HCT116 (cell line): Measurements from ENCODE around the gene SCRN2. TPM values are rescaled to one million over a fixed set of nuclear protein-coding genes. Genes with fewer than 3 reads are reported as not detected.
A peak's percentile ranks its signal among the peaks of the same experiment; 100 is the strongest.

Experiments used
- ATAC-seq: fragments of 200-7000 bp; cut with Tn5 transposase; 2 replicates; pipeline ENCODE4 v1.9.1; 2020; ENCODE audit warnings: mild to moderate bottlenecking, moderate library complexity
- BruUV-seq: library from RNA; stranded (reverse); fragments of 400-500 nt; replicated peaks from 2 replicates; lab custom pipeline; 2021; lab: Mats Ljungman, UMichigan
- CTCF ChIA-PET: fragments of 300-600 bp; sonication (Branson Sonifier 250); formaldehyde crosslinking; loops from one replicate; lab custom pipeline; 2021; ENCODE audit warnings: antibody characterized with exemption; lab: Charles Lee
- POLR2A ChIA-PET: fragments of 300-600, 350-600 bp; sonication (Branson Sonifier 250); formaldehyde crosslinking; loops from one replicate; lab custom pipeline; 2021; ENCODE audit warnings: antibody characterized with exemption; lab: Charles Lee
- RAD21 ChIA-PET, 2 experiments: fragments of 300-600 bp; sonication (Branson Sonifier 250); formaldehyde crosslinking; loops; one replicate each; lab custom pipeline; 2023; ENCODE audit warnings: low total read pairs in 2 of 2; ENCODE audit not compliant: uncharacterized antibody in 2 of 2, unreplicated experiment in 2 of 2, low non-redundant PET in 1 of 2; lab: Charles Lee
- DNase-seq: peaks from one replicate; pipeline ENCODE4 v3.0.0-alpha.2; 2010; ENCODE audit warnings: low read depth, low spot score
- H2AFZ ChIP-seq: fragments of 200-600 bp; shearing (Covaris generic), sonication (generic); 2 replicates; pipeline ENCODE4 v1.6.1; 2017; ENCODE audit warnings: low read depth, mixed run types, mixed read lengths, antibody characterized with exemption, low read length; ENCODE audit not compliant: poor library complexity, severe bottlenecking
- H3K27ac ChIP-seq: 2 replicates; pipeline ENCODE4 v1.5.1; 2012; ENCODE audit warnings: low read depth, low read length
- H3K27me3 ChIP-seq: fragments of 200-600 bp; sonication (generic); 2 replicates; pipeline ENCODE4 v1.6.1; 2016; ENCODE audit warnings: mixed run types, low read length, mixed read lengths; ENCODE audit not compliant: insufficient read depth
- H3K36me3 ChIP-seq, 2 experiments: fragments of 200-500 bp in 1 of 2; fragments of 200-600 bp in 1 of 2; sonication (Bioruptor generic) in 1 of 2; sonication (generic) in 1 of 2; 2 replicates each; pipeline versions ENCODE4 v1.5.1 to v1.6.1; 2014 to 2016; ENCODE audit warnings: low read length in 2 of 2, inconsistent platforms in 1 of 2, mixed read lengths in 1 of 2, mixed run types in 1 of 2; ENCODE audit not compliant: insufficient read depth in 2 of 2, control insufficient read depth in 1 of 2
- H3K4me1 ChIP-seq, 2 experiments: fragments of 200-600 bp in 1 of 2; sonication (generic) in 1 of 2; 2 replicates each; pipeline versions ENCODE4 v1.5.1 to v1.6.1; 2012 to 2017; ENCODE audit warnings: low read length in 2 of 2, inconsistent platforms in 1 of 2, mild to moderate bottlenecking in 1 of 2, mixed read lengths in 1 of 2, mixed run types in 1 of 2, moderate library complexity in 1 of 2; ENCODE audit not compliant: insufficient read depth in 2 of 2, control insufficient read depth in 1 of 2
- H3K4me2 ChIP-seq: fragments of 200-600 bp; sonication (generic); 2 replicates; pipeline ENCODE4 v1.6.1; 2017; ENCODE audit warnings: mixed run types, low read length, mixed read lengths
- H3K4me3 ChIP-seq, 2 experiments: fragments of 200-600 bp in 1 of 2; sonication (generic) in 1 of 2; replicated peaks in 1 of 2; 2 replicates each; pipeline ENCODE4 v1.5.1; 2011 to 2016; ENCODE audit warnings: low read length in 2 of 2, control low read depth in 1 of 2, low read depth in 1 of 2, mild to moderate bottlenecking in 1 of 2, mixed read lengths in 1 of 2, mixed run types in 1 of 2
- H3K79me2 ChIP-seq: fragments of 200-600 bp; sonication (generic); 2 replicates; pipeline ENCODE4 v1.6.1; 2017; ENCODE audit warnings: mild to moderate bottlenecking, mixed run types, low read length, moderate library complexity, mixed read lengths; ENCODE audit not compliant: insufficient read depth
- H3K9ac ChIP-seq: fragments of 200-600 bp; sonication (generic); 2 replicates; pipeline ENCODE4 v1.6.1; 2016; ENCODE audit warnings: low read length, mixed read lengths
- H3K9me2 ChIP-seq: fragments of 200-600 bp; sonication (generic), shearing (Covaris generic); 2 replicates; pipeline ENCODE4 v1.6.1; 2017; ENCODE audit warnings: mixed run types, mild to moderate bottlenecking, moderate library complexity; ENCODE audit not compliant: insufficient read depth
- H3K9me3 ChIP-seq, 2 experiments: fragments of 200-500 bp in 1 of 2; fragments of 200-600 bp in 1 of 2; sonication (Bioruptor generic) in 1 of 2; sonication (generic) in 1 of 2; 2 replicates each; pipeline ENCODE4 v1.6.1; 2014 to 2017; ENCODE audit warnings: low read length in 2 of 2, mixed read lengths in 2 of 2, inconsistent platforms in 1 of 2, low read depth in 1 of 2, mild to moderate bottlenecking in 1 of 2, mixed run types in 1 of 2, moderate library complexity in 1 of 2; ENCODE audit not compliant: control insufficient read depth in 1 of 2, insufficient read depth in 1 of 2
- H4K20me1 ChIP-seq: fragments of 200-600 bp; sonication (generic), shearing (Covaris generic); 2 replicates; pipeline ENCODE4 v1.6.1; 2017; ENCODE audit warnings: mixed run types, mild to moderate bottlenecking, moderate library complexity; ENCODE audit not compliant: insufficient read depth
- CBX3 ChIP-seq: IDR thresholded peaks from 2 replicates; pipeline ENCODE4 v1.6.1; 2012; ENCODE audit warnings: low read depth
- CTCF ChIP-seq, 3 experiments: fragments of 200-600 bp in 1 of 3; sonication (generic) in 1 of 3; IDR thresholded peaks in 2 of 3; conservative IDR thresholded peaks in 1 of 3; 2 replicates each; pipeline ENCODE4 v1.5.1; 2012 to 2017; ENCODE audit warnings: low read depth in 2 of 3, low read length in 2 of 3, antibody characterized with exemption in 1 of 3, borderline replicate concordance in 1 of 3, control low read depth in 1 of 3, mild to moderate bottlenecking in 1 of 3, mixed read lengths in 1 of 3, mixed run types in 1 of 3, moderate library complexity in 1 of 3; ENCODE audit not compliant: insufficient read depth in 1 of 3
- EGR1 ChIP-seq: IDR thresholded peaks from 2 replicates; pipeline ENCODE4 v1.6.1; 2012; ENCODE audit warnings: low read depth
- ELF1 ChIP-seq: IDR thresholded peaks from 2 replicates; pipeline ENCODE4 v1.6.1; 2012; ENCODE audit warnings: low read depth, borderline replicate concordance
- POLR2A ChIP-seq: IDR thresholded peaks from 2 replicates; pipeline ENCODE4 v1.7.0; 2011; ENCODE audit warnings: borderline replicate concordance; ENCODE audit not compliant: insufficient read depth, insufficient read length; ENCODE audit errors: extremely low read depth
- POLR2AphosphoS5 ChIP-seq: IDR thresholded peaks from 2 replicates; pipeline ENCODE4 v1.6.1; 2011; ENCODE audit warnings: mild to moderate bottlenecking, low read depth, low read length, moderate library complexity
- SIN3A ChIP-seq: IDR thresholded peaks from 2 replicates; pipeline ENCODE4 v1.6.1; 2012; ENCODE audit warnings: low read depth
- SP1 ChIP-seq: IDR thresholded peaks from 2 replicates; pipeline ENCODE4 v1.6.1; 2012; ENCODE audit warnings: low read depth
- SRF ChIP-seq: IDR thresholded peaks from 2 replicates; pipeline ENCODE4 v1.6.1; 2012; ENCODE audit warnings: low read depth
- TCF7L2 ChIP-seq: IDR thresholded peaks from 2 replicates; pipeline ENCODE4 v1.7.0; 2011; ENCODE audit warnings: borderline replicate concordance, inconsistent platforms; ENCODE audit not compliant: insufficient read depth, insufficient read length; ENCODE audit errors: extremely low read depth
- YY1 ChIP-seq: IDR thresholded peaks from 2 replicates; pipeline ENCODE4 v1.6.1; 2011; ENCODE audit warnings: low read length, low read depth, moderate library complexity, mild to moderate bottlenecking; ENCODE audit not compliant: insufficient replicate concordance; ENCODE audit errors: extremely low read depth
- ZFX ChIP-seq: fragments of 450-650 bp; IDR thresholded peaks from 2 replicates; pipeline ENCODE4 v1.6.1; 2017
- intact Hi-C: fragments of 100-400 bp; cut with micrococcal nuclease; formaldehyde crosslinking; loops from 2 replicates; pipeline ENCODE4 v1.10.0; 2022
- total RNA-seq: library from RNA; stranded (reverse); gene quantifications from one replicate; pipeline ENCODE4 v1.2.1, GENCODE V29; 2021; ENCODE audit not compliant: unreplicated experiment
- TF ChIP-seq, protein P1 (sequence below): IDR thresholded peaks from 2 replicates; pipeline ENCODE4 v1.6.1; 2012
- TF ChIP-seq, protein P2 (sequence below): IDR thresholded peaks from 2 replicates; pipeline ENCODE4 v1.6.1; 2011; ENCODE audit warnings: mild to moderate bottlenecking, low read length, moderate library complexity; ENCODE audit not compliant: insufficient replicate concordance; ENCODE audit errors: extremely low read depth
- TF ChIP-seq, protein P3 (sequence below): IDR thresholded peaks from 2 replicates; pipeline ENCODE4 v1.6.1; 2012
- TF ChIP-seq, protein P4 (sequence below): IDR thresholded peaks from 2 replicates; pipeline ENCODE4 v1.6.1; 2012; ENCODE audit warnings: low read depth

The SCRN2 gene
- total RNA-seq, 1 experiment from 2014 or later = 53.2 TPM

DNA sequence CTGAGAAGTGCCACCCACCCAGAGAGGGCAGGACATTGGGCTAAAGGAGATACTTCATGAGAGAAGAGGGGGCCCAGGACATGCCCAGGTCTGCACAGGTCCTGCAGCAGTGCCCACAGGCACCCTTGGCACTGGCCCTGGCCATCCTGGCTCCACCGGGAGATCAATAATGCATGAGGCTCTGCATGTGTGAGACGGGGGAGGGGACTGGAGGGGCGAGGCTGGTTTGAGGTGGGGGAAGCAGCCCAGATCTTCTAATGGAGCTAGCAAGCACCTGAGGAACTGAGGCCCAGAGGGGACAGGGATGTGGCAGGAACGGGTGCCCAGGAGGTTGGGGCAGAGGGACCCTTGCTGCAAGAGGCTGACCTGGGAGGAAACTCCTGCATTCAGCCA lies 20.0 kb downstream of the SCRN2 start:
- ChIA-PET RAD21 (interaction anchor here in 1 of 2 experiments (0.8 kb wide), 1 partner anchor 11 kb away, joined by 3 read pairs; the partner anchor contains the start of genes LRRC46 and MRPL10), POLR2A (interaction anchor here (0.9 to 1.2 kb wide), 3 partner anchors 10 to 164 kb away, joined by 4 to 18 read pairs (median 5); partner anchors contain the start of genes LRRC46, MRPL10 and SP2), CTCF (interaction anchor here (0.8 to 2.6 kb wide), 6 partner anchors 10 to 126 kb away, joined by 3 to 23 read pairs (median 4); partner anchors contain the start of genes LRRC46, MRPL10 and SCRN2)
- H2AFZ ChIP-seq = no peak overlapping the region
- no peaks in the 10 kb centered on the region for H3K79me2 ChIP-seq
- no peaks in the 10 kb centered on the region for H3K27me3 ChIP-seq
- peak overlapping the region; percentile 75 for H3K9ac ChIP-seq
- ATAC-seq (peak; percentile 8), DNase-seq (no peak)
- H3K36me3 ChIP-seq = peaks cover 12 to 13% of the 10 kb centered on the region in 2 experiments; a peak in 3 of 4 replicates
- intact Hi-C loops = no loop called here
- BruUV-seq = no TSS peak
- no peaks in the 10 kb centered on the region for H3K9me2 ChIP-seq
- H3K27ac ChIP-seq = peak overlapping the region; percentile 47
- H4K20me1 ChIP-seq = no peaks in the 10 kb centered on the region
- peaks cover 16 to 27% of the 10 kb centered on the region in 2 experiments for H3K4me1 ChIP-seq
- peak overlapping the region; percentile 70 to 87 for H3K4me3 ChIP-seq
- TF ChIP-seq, protein P1, sequence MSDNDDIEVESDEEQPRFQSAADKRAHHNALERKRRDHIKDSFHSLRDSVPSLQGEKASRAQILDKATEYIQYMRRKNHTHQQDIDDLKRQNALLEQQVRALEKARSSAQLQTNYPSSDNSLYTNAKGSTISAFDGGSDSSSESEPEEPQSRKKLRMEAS = no peak
- TF ChIP-seq, protein P2, sequence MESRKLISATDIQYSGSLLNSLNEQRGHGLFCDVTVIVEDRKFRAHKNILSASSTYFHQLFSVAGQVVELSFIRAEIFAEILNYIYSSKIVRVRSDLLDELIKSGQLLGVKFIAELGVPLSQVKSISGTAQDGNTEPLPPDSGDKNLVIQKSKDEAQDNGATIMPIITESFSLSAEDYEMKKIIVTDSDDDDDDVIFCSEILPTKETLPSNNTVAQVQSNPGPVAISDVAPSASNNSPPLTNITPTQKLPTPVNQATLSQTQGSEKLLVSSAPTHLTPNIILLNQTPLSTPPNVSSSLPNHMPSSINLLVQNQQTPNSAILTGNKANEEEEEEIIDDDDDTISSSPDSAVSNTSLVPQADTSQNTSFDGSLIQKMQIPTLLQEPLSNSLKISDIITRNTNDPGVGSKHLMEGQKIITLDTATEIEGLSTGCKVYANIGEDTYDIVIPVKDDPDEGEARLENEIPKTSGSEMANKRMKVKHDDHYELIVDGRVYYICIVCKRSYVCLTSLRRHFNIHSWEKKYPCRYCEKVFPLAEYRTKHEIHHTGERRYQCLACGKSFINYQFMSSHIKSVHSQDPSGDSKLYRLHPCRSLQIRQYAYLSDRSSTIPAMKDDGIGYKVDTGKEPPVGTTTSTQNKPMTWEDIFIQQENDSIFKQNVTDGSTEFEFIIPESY = no peak
- TF ChIP-seq TCF7L2 (no peak), SP1 (no peak), SRF (no peak), POLR2A (no peak), SIN3A (no peak), CBX3 (no peak), POLR2AphosphoS5 (no peak), YY1 (no peak), CTCF (IDR thresholded peaks at IDR 0.05 in 2 of 3, conservative IDR thresholded peaks at IDR 0.05 in 1 of 3; ENCODE audit: borderline replicate concordance in 1 of 3, insufficient read depth in 1 of 3, low read depth in 2 of 3, low read length in 2 of 3) (no peak), EGR1 (no peak), ELF1 (no peak), ZFX (no peak)
- TF ChIP-seq, protein P3, sequence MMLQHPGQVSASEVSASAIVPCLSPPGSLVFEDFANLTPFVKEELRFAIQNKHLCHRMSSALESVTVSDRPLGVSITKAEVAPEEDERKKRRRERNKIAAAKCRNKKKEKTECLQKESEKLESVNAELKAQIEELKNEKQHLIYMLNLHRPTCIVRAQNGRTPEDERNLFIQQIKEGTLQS = no peak
- TF ChIP-seq, protein P4, sequence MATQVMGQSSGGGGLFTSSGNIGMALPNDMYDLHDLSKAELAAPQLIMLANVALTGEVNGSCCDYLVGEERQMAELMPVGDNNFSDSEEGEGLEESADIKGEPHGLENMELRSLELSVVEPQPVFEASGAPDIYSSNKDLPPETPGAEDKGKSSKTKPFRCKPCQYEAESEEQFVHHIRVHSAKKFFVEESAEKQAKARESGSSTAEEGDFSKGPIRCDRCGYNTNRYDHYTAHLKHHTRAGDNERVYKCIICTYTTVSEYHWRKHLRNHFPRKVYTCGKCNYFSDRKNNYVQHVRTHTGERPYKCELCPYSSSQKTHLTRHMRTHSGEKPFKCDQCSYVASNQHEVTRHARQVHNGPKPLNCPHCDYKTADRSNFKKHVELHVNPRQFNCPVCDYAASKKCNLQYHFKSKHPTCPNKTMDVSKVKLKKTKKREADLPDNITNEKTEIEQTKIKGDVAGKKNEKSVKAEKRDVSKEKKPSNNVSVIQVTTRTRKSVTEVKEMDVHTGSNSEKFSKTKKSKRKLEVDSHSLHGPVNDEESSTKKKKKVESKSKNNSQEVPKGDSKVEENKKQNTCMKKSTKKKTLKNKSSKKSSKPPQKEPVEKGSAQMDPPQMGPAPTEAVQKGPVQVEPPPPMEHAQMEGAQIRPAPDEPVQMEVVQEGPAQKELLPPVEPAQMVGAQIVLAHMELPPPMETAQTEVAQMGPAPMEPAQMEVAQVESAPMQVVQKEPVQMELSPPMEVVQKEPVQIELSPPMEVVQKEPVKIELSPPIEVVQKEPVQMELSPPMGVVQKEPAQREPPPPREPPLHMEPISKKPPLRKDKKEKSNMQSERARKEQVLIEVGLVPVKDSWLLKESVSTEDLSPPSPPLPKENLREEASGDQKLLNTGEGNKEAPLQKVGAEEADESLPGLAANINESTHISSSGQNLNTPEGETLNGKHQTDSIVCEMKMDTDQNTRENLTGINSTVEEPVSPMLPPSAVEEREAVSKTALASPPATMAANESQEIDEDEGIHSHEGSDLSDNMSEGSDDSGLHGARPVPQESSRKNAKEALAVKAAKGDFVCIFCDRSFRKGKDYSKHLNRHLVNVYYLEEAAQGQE = no peak
- TF ChIP-seq, all 23 proteins: peak for 0
- peak overlapping the region; percentile 93 for H3K4me2 ChIP-seq
- no peaks in the 10 kb centered on the region for H3K9me3 ChIP-seq
